Activated CD4-positive, alpha-beta T cell treated with anti-CD3 and anti-CD28 coated beads for 24 hours (primary cell): ENCODE measurements around the gene GLCCI1.
A peak's percentile ranks its signal among the peaks of the same experiment; 100 is the strongest.

Experiments used
- DNase-seq, 2 donors: peaks; one replicate each; pipeline ENCODE4 v3.0.0-alpha.2; 2020; ENCODE audit warnings: low read depth in 2 of 2

GLCCI1 gene

GRCh38 chr7:7968544-7969305 is at the start of gene GLCCI1:
Gene GLCCI1, plus strand, starts transcription at chr7:7968796. Its CDS starts 555 bp downstream, at chr7:7969351.
- peak; percentile 93 to 94 for DNase-seq

- no peak for DNase-seq
Measured at GRCh38 chr7:7919449-7919945, 49.1 kb upstream of the GLCCI1 start.

GRCh38 chr7:7920056-7920455 is 48.5 kb upstream of the GLCCI1 start:
- no peak for DNase-seq

- DNase-seq: peak in 1 of 2 donors; percentile 4
Measured at GRCh38 chr7:7920481-7920880, 48.1 kb upstream of the GLCCI1 start.

- DNase-seq: no peak
Measured at GRCh38 chr7:7921830-7922229, 46.8 kb upstream of the GLCCI1 start.

- no peak for DNase-seq
Measured at GRCh38 chr7:7922684-7923385, 45.8 kb upstream of the GLCCI1 start.

- DNase-seq: no peak
Measured at GRCh38 chr7:7923818-7924217, 44.8 kb upstream of the GLCCI1 start.

GRCh38 chr7:7924303-7924702 is 44.3 kb upstream of the GLCCI1 start:
- DNase-seq: no peak

GRCh38 chr7:7931626-7932025 is 37.0 kb upstream of the GLCCI1 start:
- no peak for DNase-seq

GRCh38 chr7:7932553-7932952 is 36.0 kb upstream of the GLCCI1 start:
- DNase-seq: no peak

- no peak for DNase-seq
Measured at GRCh38 chr7:7933915-7934526, 34.6 kb upstream of the GLCCI1 start.

GRCh38 chr7:7934945-7935344 is 33.7 kb upstream of the GLCCI1 start:
- DNase-seq: no peak

- DNase-seq: no peak
Measured at GRCh38 chr7:7938471-7938870, 30.1 kb upstream of the GLCCI1 start.

- DNase-seq: no peak
Measured at GRCh38 chr7:7943951-7944350, 24.6 kb upstream of the GLCCI1 start.

GRCh38 chr7:7944619-7945282 is 23.8 kb upstream of the GLCCI1 start:
- peak; percentile 5 to 18 for DNase-seq

GRCh38 chr7:7946486-7946885 is 22.1 kb upstream of the GLCCI1 start:
- DNase-seq: no peak

GRCh38 chr7:7948232-7948631 is 20.4 kb upstream of the GLCCI1 start:
- no peak for DNase-seq

- no peak for DNase-seq
Measured at GRCh38 chr7:7953806-7954205, 14.8 kb upstream of the GLCCI1 start.

- DNase-seq: no peak
Measured at GRCh38 chr7:7956531-7957128, 12.0 kb upstream of the GLCCI1 start.

GRCh38 chr7:7957513-7957912 is 11.1 kb upstream of the GLCCI1 start:
- DNase-seq: no peak

GRCh38 chr7:7959979-7960670 is 8.5 kb upstream of the GLCCI1 start:
- DNase-seq: no peak
